GM23338 (cell line): ENCODE results near the gene RTF1. TPM values are rescaled to one million over a fixed set of nuclear protein-coding genes. Genes with fewer than 3 reads are reported as not detected.

Experiments
- ATAC-seq: fragments of 200-7000 bp; cut with Tn5 transposase; 3 replicates; pipeline ENCODE4 v1.9.1; 2020
- DNase-seq: peaks from one replicate; pipeline ENCODE4 v3.0.0-alpha.2; 2015; ENCODE audit warnings: low spot score
- H2AFZ ChIP-seq: fragments of 200-600 bp; sonication (generic); 2 replicates; pipeline ENCODE4 v1.8.0; 2016; ENCODE audit warnings: antibody characterized with exemption, mild to moderate bottlenecking, moderate library complexity
- H3F3A ChIP-seq: fragments of 200-600 bp; sonication (generic); replicated peaks from 2 replicates; pipeline ENCODE4 v1.8.0; 2017; ENCODE audit warnings: antibody characterized with exemption, mixed run types, low read depth
- H3K27ac ChIP-seq: fragments of 200-600 bp; sonication (generic); 2 replicates; pipeline ENCODE4 v1.6.1; 2016; ENCODE audit warnings: low read depth
- H3K27me3 ChIP-seq: fragments of 200-600 bp; sonication (generic); 2 replicates; pipeline ENCODE4 v1.8.0; 2016; ENCODE audit warnings: mild to moderate bottlenecking, mixed run types, moderate library complexity; ENCODE audit not compliant: insufficient read depth
- H3K36me3 ChIP-seq: fragments of 200-600 bp; sonication (generic); 2 replicates; pipeline ENCODE4 v1.8.0; 2016; ENCODE audit warnings: mild to moderate bottlenecking; ENCODE audit not compliant: insufficient read depth
- H3K4me1 ChIP-seq: fragments of 200-600 bp; sonication (generic); 2 replicates; pipeline ENCODE4 v1.8.0; 2016; ENCODE audit warnings: mild to moderate bottlenecking, moderate library complexity; ENCODE audit not compliant: insufficient read depth
- H3K4me2 ChIP-seq: fragments of 200-600 bp; sonication (generic); 2 replicates; pipeline ENCODE4 v1.7.1; 2017; ENCODE audit warnings: mixed run types
- H3K4me3 ChIP-seq: fragments of 200-600 bp; sonication (generic); 2 replicates; pipeline ENCODE4 v1.6.1; 2016; ENCODE audit warnings: mixed run types
- H3K79me2 ChIP-seq: fragments of 200-600 bp; sonication (generic); replicated peaks from 2 replicates; pipeline ENCODE4 v1.8.0; 2017; ENCODE audit warnings: mild to moderate bottlenecking; ENCODE audit not compliant: insufficient read depth
- H3K9me2 ChIP-seq: fragments of 200-600 bp; sonication (generic); 2 replicates; pipeline ENCODE4 v1.8.0; 2017; ENCODE audit not compliant: insufficient read depth
- H4K20me1 ChIP-seq: fragments of 200-600 bp; sonication (generic); replicated peaks from 2 replicates; pipeline ENCODE4 v1.8.0; 2017; ENCODE audit warnings: mild to moderate bottlenecking; ENCODE audit not compliant: insufficient read depth
- H3K27ac Mint-ChIP-seq: 2 replicates; pipeline ENCODE4 v1.8.0; 2020; ENCODE audit warnings: inconsistent platforms, mild to moderate bottlenecking, moderate library complexity, mixed read lengths
- H3K27me3 Mint-ChIP-seq: 3 replicates; pipeline ENCODE4 v1.8.0; 2022; ENCODE audit warnings: low read depth, mild to moderate bottlenecking, moderate library complexity, mixed read lengths, inconsistent platforms; ENCODE audit not compliant: insufficient read depth, poor library complexity
- H3K36me3 Mint-ChIP-seq: 3 replicates; pipeline ENCODE4 v1.8.0; 2021; ENCODE audit warnings: low read depth, mild to moderate bottlenecking, inconsistent platforms, moderate library complexity, mixed read lengths
- H3K4me1 Mint-ChIP-seq: 3 replicates; pipeline ENCODE4 v1.8.0; 2020; ENCODE audit warnings: mild to moderate bottlenecking, inconsistent platforms, mixed read lengths
- H3K4me3 Mint-ChIP-seq: 3 replicates; pipeline ENCODE4 v1.8.0; 2021; ENCODE audit warnings: moderate library complexity, mild to moderate bottlenecking, inconsistent platforms, mixed read lengths
- H3K9me3 Mint-ChIP-seq: 3 replicates; pipeline ENCODE4 v1.8.0; 2020; ENCODE audit warnings: moderate library complexity, mild to moderate bottlenecking, inconsistent platforms, mixed read lengths
- JUNB ChIP-seq: IDR thresholded peaks from one replicate; pipeline ENCODE4 v1.6.1; 2016; ENCODE audit warnings: antibody characterized with exemption; ENCODE audit not compliant: unreplicated experiment
- ZNF331 ChIP-seq: fragments of 250-450 bp; sonication (Bioruptor Pico); IDR thresholded peaks from 2 replicates; pipeline ENCODE4 v1.5.0; 2020; ENCODE audit warnings: low read depth, mild to moderate bottlenecking, moderate library complexity
- polyA plus RNA-seq: library from polyadenylated mRNA; unstranded; fragments of >200 nt; fragmentation: Nextera tagmentation; extraction: Ambion mirVana; gene quantifications from 2 replicates; pipeline ENCODE4 v1.2.1, GENCODE V29; 2016
- total RNA-seq: library from RNA; depleted of rRNA; stranded (reverse); fragments of >200 nt; shearing (Covaris generic); gene quantifications from 2 replicates; pipeline ENCODE4 v1.2.3, GENCODE V29; 2014
- TF ChIP-seq, protein P1 (sequence below): fragments of 250-450 bp; sonication (Bioruptor Pico); IDR thresholded peaks from 2 replicates; pipeline ENCODE4 v1.5.0; 2020; ENCODE audit warnings: mild to moderate bottlenecking, moderate library complexity
- TF ChIP-seq, protein P2 (sequence below): IDR thresholded peaks from one replicate; pipeline ENCODE4 v1.6.1; 2018; ENCODE audit warnings: antibody characterized with exemption; ENCODE audit not compliant: unreplicated experiment

The RTF1 gene
- total and polyA plus RNA-seq, 2 experiments from 2014 or later = 38.1 to 298 TPM

DNA sequence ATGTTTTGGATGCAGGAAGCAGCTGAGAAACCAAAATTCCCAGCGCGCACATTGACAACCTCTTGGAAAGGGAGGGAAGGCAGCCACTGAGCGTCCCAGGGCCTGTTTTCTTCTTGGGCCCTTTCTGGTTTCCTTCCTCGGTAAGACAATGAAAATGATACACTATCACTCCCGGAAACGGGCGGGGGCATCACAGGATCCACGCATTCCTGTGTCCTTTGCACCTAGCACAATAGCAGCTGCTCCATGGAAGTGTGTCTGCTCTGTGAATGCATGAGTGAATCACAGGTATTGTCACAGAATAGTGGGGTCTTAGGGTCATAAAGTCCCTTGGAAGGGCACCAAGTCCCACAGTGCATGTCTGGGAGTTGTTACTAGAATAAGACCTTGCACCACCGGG, 70.5 kb downstream of the RTF1 start (continued):
- TF ChIP-seq, protein P1, sequence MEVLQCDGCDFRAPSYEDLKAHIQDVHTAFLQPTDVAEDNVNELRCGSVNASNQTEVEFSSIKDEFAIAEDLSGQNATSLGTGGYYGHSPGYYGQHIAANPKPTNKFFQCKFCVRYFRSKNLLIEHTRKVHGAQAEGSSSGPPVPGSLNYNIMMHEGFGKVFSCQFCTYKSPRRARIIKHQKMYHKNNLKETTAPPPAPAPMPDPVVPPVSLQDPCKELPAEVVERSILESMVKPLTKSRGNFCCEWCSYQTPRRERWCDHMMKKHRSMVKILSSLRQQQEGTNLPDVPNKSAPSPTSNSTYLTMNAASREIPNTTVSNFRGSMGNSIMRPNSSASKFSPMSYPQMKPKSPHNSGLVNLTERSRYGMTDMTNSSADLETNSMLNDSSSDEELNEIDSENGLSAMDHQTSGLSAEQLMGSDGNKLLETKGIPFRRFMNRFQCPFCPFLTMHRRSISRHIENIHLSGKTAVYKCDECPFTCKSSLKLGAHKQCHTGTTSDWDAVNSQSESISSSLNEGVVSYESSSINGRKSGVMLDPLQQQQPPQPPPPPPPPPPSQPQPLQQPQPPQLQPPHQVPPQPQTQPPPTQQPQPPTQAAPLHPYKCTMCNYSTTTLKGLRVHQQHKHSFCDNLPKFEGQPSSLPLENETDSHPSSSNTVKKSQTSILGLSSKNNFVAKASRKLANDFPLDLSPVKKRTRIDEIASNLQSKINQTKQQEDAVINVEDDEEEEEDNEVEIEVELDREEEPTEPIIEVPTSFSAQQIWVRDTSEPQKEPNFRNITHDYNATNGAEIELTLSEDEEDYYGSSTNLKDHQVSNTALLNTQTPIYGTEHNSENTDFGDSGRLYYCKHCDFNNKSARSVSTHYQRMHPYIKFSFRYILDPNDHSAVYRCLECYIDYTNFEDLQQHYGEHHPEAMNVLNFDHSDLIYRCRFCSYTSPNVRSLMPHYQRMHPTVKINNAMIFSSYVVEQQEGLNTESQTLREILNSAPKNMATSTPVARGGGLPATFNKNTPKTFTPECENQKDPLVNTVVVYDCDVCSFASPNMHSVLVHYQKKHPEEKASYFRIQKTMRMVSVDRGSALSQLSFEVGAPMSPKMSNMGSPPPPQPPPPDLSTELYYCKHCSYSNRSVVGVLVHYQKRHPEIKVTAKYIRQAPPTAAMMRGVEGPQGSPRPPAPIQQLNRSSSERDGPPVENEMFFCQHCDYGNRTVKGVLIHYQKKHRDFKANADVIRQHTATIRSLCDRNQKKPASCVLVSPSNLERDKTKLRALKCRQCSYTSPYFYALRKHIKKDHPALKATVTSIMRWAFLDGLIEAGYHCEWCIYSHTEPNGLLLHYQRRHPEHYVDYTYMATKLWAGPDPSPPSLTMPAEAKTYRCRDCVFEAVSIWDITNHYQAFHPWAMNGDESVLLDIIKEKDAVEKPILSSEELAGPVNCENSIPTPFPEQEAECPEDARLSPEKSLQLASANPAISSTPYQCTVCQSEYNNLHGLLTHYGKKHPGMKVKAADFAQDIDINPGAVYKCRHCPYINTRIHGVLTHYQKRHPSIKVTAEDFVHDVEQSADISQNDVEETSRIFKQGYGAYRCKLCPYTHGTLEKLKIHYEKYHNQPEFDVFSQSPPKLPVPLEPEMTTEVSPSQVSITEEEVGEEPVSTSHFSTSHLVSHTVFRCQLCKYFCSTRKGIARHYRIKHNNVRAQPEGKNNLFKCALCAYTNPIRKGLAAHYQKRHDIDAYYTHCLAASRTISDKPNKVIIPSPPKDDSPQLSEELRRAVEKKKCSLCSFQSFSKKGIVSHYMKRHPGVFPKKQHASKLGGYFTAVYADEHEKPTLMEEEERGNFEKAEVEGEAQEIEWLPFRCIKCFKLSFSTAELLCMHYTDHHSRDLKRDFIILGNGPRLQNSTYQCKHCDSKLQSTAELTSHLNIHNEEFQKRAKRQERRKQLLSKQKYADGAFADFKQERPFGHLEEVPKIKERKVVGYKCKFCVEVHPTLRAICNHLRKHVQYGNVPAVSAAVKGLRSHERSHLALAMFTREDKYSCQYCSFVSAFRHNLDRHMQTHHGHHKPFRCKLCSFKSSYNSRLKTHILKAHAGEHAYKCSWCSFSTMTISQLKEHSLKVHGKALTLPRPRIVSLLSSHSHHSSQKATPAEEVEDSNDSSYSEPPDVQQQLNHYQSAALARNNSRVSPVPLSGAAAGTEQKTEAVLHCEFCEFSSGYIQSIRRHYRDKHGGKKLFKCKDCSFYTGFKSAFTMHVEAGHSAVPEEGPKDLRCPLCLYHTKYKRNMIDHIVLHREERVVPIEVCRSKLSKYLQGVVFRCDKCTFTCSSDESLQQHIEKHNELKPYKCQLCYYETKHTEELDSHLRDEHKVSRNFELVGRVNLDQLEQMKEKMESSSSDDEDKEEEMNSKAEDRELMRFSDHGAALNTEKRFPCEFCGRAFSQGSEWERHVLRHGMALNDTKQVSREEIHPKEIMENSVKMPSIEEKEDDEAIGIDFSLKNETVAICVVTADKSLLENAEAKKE = no peak
- TF ChIP-seq, protein P2, sequence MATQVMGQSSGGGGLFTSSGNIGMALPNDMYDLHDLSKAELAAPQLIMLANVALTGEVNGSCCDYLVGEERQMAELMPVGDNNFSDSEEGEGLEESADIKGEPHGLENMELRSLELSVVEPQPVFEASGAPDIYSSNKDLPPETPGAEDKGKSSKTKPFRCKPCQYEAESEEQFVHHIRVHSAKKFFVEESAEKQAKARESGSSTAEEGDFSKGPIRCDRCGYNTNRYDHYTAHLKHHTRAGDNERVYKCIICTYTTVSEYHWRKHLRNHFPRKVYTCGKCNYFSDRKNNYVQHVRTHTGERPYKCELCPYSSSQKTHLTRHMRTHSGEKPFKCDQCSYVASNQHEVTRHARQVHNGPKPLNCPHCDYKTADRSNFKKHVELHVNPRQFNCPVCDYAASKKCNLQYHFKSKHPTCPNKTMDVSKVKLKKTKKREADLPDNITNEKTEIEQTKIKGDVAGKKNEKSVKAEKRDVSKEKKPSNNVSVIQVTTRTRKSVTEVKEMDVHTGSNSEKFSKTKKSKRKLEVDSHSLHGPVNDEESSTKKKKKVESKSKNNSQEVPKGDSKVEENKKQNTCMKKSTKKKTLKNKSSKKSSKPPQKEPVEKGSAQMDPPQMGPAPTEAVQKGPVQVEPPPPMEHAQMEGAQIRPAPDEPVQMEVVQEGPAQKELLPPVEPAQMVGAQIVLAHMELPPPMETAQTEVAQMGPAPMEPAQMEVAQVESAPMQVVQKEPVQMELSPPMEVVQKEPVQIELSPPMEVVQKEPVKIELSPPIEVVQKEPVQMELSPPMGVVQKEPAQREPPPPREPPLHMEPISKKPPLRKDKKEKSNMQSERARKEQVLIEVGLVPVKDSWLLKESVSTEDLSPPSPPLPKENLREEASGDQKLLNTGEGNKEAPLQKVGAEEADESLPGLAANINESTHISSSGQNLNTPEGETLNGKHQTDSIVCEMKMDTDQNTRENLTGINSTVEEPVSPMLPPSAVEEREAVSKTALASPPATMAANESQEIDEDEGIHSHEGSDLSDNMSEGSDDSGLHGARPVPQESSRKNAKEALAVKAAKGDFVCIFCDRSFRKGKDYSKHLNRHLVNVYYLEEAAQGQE = no peak

- Mint-ChIP-seq H3K4me3 (no peak overlapping the region), H3K27me3 (peaks cover 37% of the 10 kb centered on the region), H3K9me3 (no peaks in the 10 kb centered on the region; the same call in 2 of the 3 replicates), H3K36me3 (peaks cover 2% of the 10 kb centered on the region; the same call in 2 of the 3 replicates), H3K4me1 (peaks cover 5% of the 10 kb centered on the region), H3K27ac (no peak overlapping the region)
- Histone ChIP-seq H3K4me3 (no peak overlapping the region), H3K9me2 (no peaks in the 10 kb centered on the region), H3K4me1 (peaks cover 5% of the 10 kb centered on the region), H2AFZ (no peak overlapping the region), H3K4me2 (no peak overlapping the region), H4K20me1 (no peaks in the 10 kb centered on the region; the same call in 1 of the 2 replicates), H3F3A (peaks cover 4% of the 10 kb centered on the region), H3K27me3 (peaks cover 30% of the 10 kb centered on the region), H3K79me2 (no peaks in the 10 kb centered on the region), H3K36me3 (no peaks in the 10 kb centered on the region), H3K27ac (no peak overlapping the region)
- DNase-seq = no peak
- no peak for ATAC-seq
- no peak for TF ChIP-seq ZNF331 (CRISPR knock-in tag)
- no peak for TF ChIP-seq JUNB
- TF ChIP-seq, protein P2 = no peak
Measured at GRCh38 chr15:41487802-41488201, 70.9 kb downstream of the RTF1 start.
